Adrenal gland (tissue), 5 donors: Measurements from ENCODE around the gene LEAP2.

Experiments
- CTCF ChIP-seq, 6 experiments: fragments of 450-650 bp in 4 of 6; fragments of 200-600 bp in 2 of 6; sonication (generic) in 1 of 6; IDR thresholded peaks; 1 replicate in 5 of 6; 2 replicates in 1 of 6; pipeline versions ENCODE4 v1.5.1 to v1.8.0; 2016 to 2021; ENCODE audit warnings: antibody characterized with exemption in 6 of 6, mild to moderate bottlenecking in 2 of 6, moderate library complexity in 1 of 6
- POLR2A ChIP-seq, 2 donors: fragments of 450-650 bp; IDR thresholded peaks; one replicate each; pipeline ENCODE4 v1.6.1; 2017; ENCODE audit warnings: antibody characterized with exemption in 2 of 2, mild to moderate bottlenecking in 2 of 2, moderate library complexity in 1 of 2
- donor health status: DM: no; HTN: no; CAD: no.

GRCh38 chr5:132856011-132856410, 17.5 kb upstream of the LEAP2 start:
- TF ChIP-seq CTCF (IDR thresholded peaks at IDR 0.05) (no peak), POLR2A (IDR thresholded peaks at IDR 0.05) (no peak)
